ENCODE results near the gene ISL1. TPM values are rescaled to one million over a fixed set of nuclear protein-coding genes. Genes with fewer than 3 reads are reported as not detected.

ISL1 gene
- total RNA-seq, 1 donor from 2014 or later: not detected

DNA sequence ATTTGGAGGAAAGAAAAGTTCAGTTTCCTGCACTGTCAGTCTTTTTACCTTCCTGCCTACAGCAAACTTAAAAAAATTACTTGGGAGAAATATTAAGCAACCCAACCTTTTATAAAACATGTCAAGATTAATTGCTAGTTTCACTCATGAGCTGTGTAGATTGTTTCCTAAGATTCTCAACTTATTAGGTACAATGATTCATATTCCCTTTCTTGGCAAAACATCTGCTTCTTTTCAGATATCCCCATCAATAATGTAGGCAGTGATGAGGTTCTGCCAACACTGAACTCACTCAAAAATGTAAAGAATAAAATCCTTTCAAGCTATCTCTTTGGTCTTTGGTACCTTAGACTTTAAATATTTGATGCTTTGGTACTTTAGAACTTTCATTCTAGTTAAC is 56.0 kb downstream of the ISL1 start:
- intact Hi-C loops (cut with micrococcal nuclease): no loop called here
